Stimulated activated CD8-positive, alpha-beta memory T cell treated with anti-CD3 and anti-CD28 coated beads, Interleukin-7, amount 100 ng/mL, for 48 hours (primary cell): ENCODE measurements around the gene VSIG4.
"Not testable (repeated sequence)": the region's sequence is repeated elsewhere in the genome, so short reads cannot be mapped to it uniquely, and the experiment has no call there.

ENCODE experiments used
- DNase-seq, 2 donors: peaks; one replicate each; pipeline ENCODE4 v3.0.0-alpha.2; 2020; ENCODE audit warnings: low read depth in 1 of 2; ENCODE audit errors: extremely low read depth in 1 of 2

The VSIG4 gene

DNA sequence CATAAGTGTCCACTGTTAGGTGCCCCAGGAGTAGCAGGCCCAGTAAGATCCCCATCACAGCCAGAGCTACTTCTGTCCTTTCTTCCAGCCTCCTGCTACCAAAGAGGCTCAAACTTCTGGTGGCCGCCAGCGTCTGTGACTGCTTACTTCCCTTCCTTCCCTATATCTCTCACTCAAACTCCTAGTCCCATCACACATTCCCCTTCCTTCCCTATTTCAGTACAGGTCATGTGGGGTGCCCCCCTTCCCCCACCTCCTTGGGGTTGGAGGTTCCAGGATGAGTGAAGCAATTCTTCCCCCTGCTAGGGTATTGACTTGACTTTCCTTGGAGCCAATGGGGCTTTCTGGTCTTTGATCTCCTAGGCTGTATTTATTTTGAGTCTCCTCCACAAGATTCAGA, at the start of gene VSIG4:
TSS of gene VSIG4 (minus strand) at position 137 of the 400 bp plus-strand sequence. CDS start at position 55, 82 bp downstream.
- no peak for DNase-seq

GRCh38 chrX:66076801-66077200, 36.9 kb upstream of the VSIG4 start:
- DNase-seq = no peak

GRCh38 chrX:66074920-66075879, 35.3 kb upstream of the VSIG4 start:
- DNase-seq = peak in 1 of 2 donors; percentile 29

DNA sequence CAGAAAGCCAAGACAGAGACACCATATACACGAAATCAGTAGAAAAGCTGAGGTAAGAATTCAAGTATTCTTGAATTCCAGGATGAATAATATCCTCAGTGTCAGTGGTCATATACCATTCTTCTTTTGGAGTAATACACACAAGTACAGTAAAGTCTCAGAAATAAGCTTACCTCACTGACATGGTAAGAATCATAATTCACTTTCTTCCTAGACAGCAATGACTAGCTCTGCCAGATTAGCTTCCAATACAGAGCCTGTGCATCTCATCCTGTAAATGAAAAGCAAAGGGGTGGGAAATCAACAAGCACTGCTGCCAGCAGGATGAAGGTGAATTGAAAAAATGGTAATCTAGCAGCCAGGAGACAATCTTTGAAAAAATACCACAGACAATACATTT, 31.2 kb upstream of the VSIG4 start:
- DNase-seq = no peak

- no peak for DNase-seq
Measured at GRCh38 chrX:66064261-66064660, 24.4 kb upstream of the VSIG4 start.

DNA sequence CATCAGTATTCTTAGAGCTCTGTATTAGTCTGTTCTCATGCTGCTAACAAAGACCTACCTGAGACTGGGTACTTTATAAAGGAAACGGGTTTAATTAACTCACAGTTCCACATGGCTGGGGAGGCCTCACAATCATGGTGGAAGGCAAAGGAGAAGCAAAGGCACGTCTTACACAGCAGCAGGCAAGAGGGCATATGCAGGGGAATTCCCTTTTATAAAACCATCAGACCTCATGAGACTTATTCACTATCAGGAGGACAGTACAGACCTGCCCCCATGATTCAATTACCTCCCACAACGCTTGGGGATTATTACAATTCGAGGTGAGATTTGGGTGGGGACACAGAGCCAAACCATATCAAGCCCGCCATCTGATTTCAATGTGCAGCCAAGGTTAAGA, 17.1 kb upstream of the VSIG4 start:
- not testable (repeated sequence) for DNase-seq

GRCh38 chrX:66054978-66055377, 15.1 kb upstream of the VSIG4 start:
- no peak for DNase-seq

DNA sequence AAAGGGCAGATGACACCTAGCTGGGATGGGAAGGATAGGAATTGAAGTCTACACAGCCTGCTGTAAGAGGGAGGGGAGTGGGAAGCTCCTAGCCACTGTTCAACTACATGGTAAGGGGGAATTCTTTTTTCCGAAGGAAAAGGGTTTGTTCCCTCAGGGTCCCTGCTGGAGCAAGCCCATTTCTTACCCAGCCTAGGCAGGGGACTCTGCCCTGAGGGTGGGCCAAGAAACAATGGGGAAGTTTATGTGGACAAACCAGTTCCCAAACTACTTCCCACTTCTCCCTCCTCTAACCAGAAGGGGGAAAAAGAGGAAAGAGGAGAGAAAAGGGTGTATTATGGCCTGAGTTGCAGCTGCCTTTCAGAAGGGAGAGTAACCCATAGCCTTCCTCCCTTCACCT, 13.5 kb upstream of the VSIG4 start:
- DNase-seq = no peak

DNA sequence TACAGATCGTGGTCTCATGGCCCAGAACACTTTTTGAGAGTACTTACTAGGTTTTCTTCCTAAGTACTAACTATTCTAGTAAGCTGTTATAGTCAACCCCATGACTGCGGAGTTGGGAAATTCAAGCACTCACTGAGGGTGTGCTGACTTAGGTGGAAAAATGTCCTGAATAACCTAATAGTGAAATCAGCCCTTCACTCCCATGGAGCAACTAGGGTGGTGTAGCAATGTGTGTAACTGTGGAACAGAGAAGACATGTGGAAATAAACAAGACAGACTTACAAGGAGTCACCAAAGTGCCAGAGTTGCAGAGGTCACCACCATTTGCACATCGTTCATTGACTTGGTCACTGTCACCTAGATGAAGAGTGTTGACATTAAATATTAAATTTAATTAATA, 12.1 kb upstream of the VSIG4 start:
- no peak for DNase-seq

- no peak for DNase-seq
Measured at GRCh38 chrX:66050140-66050569, 10.3 kb upstream of the VSIG4 start.

- DNase-seq = no peak
Measured at GRCh38 chrX:66049056-66049455, 9.2 kb upstream of the VSIG4 start.

DNA sequence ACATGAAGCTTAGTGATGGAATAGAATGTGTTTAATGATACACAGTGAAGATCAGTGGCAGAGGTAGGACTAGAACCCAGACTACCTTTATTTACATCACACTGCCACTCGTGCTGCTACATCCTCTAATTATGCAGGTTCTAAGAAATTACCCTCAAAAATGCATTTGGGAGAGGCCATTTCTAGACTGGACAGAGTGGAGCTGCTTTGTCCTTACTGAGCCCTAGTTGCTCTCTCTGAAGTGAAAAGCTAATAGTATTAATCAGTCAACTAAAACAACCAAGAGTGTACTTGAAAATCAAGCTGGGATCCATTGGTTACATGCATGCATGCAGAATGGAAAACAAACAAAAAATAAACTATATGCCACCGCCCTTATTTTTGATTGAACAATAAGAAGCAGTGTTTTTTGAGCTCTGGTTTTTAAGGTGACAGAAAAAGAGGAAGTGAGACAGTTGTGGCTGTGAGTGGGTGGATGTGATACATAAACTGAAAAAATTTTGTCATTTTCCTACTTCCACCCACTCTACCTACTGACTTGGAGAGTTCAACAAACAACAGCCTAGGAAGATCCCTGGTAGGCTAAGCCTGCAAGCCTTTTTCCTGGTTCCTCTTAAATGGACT, 6.8 kb upstream of the VSIG4 start:
- peak in 1 of 2 donors; percentile 16 for DNase-seq

- no peak for DNase-seq
Measured at GRCh38 chrX:66045894-66046293, 6.0 kb upstream of the VSIG4 start.

DNA sequence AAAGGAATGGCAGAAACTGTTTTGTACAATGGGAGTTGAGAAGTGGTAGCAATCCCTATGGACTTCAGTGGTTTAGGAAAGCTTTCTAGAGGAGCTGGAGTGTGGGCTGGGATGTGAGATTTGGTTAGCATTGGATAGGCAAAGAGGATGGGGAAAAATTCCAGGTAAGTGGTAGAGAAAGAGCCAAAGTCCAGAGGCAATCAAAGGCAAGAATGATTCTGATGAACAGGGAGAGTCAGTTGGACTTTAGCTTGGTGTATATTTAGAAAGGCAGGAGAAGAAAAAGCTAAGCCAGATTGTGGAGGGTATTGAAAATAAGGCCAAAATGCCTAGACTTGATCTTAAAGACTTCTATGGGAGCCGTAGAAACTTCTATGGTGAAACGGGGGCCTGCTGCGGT, 3.7 kb upstream of the VSIG4 start:
- DNase-seq = no peak

DNA sequence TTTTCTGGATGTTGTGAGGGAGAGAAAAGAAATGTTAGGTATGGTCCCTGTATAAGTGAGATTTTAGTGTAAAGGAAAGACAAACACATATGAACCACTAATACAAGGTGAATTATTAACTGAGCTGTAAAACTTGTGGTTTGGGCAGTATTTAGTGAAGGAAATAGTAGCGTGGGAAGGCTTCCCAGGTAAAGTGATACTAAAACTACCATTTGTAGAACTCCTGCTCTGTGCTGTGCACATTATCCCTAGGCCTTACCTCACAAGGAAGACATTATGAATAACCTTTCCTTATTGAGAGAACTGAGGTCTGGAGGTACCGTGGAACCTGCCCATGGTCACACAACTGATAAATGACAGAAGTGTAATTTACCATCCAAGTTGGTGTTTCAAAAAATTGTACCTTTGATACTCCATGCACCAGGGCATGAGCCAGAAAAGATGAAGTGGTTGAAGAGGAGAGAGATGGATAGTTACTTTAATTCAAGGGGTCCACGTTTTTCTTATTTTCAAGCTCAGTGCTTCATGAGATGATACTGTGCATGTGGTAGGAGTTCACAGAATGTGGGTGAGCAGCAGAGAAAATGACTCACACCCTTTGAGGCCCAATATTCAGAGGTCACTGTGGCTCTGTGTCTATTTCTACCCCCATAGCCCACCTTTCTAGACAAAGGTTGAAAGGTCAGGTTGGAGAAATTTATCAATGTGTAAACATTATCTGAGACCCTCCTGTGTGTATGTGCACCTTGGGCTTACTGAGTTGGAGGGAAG, 2.6 kb upstream of the VSIG4 start:
- DNase-seq = no peak

- no peak for DNase-seq
Measured at GRCh38 chrX:66038115-66038514, 1.8 kb downstream of the VSIG4 start.

DNA sequence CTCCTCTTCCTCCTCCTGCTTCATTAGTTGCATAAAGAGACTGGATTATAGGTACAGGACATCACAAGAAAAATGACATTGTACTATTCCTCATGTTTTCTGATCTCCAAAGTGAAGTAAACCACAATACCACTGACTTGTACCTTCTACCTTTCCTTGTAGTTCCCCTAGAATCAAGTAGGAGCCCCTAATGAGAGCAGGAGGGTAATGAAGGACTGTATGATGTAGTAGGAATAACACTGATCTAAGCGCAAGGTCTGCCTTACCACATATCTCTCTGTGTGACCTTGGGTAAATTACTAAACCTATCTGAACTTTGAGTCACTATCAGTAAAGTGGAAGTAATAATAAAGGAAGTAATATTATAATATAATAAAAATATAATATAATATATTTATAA, 3.6 kb downstream of the VSIG4 start:
- no peak for DNase-seq

GRCh38 chrX:66035667-66036066, 4.2 kb downstream of the VSIG4 start:
- DNase-seq = no peak

- DNase-seq = no peak
Measured at GRCh38 chrX:66030505-66031317, 9.2 kb downstream of the VSIG4 start.

DNA sequence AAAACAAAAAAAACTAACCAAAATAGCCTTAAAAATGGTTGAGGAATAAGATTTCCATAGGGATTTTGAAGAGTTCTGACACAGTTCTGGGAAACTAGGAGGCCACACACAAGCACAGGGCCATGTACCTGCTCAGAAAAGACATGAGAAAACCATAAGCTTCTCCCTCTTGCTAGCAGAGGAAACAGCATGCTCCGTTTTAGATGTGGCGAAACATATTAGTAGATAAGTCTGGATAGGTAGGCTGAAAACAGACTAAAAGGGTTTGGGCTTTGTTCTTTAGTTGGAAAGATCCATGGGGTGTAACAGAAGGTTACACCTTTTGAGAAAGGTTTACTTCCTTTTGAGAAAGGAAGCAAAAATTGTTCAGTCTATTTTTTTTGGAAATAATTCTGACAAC, 10.9 kb downstream of the VSIG4 start:
- no peak for DNase-seq

DNA sequence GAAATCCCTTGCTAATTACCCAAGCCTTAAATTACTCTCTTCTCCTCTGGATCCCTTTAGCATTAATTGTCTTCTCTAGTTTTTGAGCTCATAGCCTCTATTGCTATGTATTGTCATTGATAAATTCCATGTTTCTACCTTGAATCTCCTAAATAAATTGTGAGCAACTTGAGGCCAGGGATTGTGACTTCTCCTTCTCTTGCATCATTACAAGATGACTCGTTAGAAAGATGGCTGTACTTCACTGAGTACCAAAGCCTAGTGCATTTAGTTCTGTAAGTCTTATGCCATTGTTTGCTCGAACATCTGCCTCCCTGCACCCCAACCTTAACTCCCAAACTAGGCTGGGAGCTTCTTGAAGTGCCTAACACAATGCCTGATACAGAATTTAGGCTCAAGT, 15.3 kb downstream of the VSIG4 start:
- no peak for DNase-seq
